Astrocyte (in vitro differentiated cells and primary cell): Measurements from ENCODE around the gene UGGT2.

Source experiments
- EZH2 ChIP-seq: IDR thresholded peaks from 2 replicates; pipeline ENCODE4 v1.6.1; 2012; ENCODE audit warnings: mild to moderate bottlenecking, low read length, inconsistent platforms; ENCODE audit not compliant: insufficient read depth
- TF ChIP-seq, protein P1 (sequence below): IDR thresholded peaks from 2 replicates; pipeline ENCODE4 v1.5.1; 2011; ENCODE audit warnings: low read depth, mild to moderate bottlenecking, inconsistent platforms, low read length, moderate library complexity; ENCODE audit not compliant: insufficient read depth

DNA sequence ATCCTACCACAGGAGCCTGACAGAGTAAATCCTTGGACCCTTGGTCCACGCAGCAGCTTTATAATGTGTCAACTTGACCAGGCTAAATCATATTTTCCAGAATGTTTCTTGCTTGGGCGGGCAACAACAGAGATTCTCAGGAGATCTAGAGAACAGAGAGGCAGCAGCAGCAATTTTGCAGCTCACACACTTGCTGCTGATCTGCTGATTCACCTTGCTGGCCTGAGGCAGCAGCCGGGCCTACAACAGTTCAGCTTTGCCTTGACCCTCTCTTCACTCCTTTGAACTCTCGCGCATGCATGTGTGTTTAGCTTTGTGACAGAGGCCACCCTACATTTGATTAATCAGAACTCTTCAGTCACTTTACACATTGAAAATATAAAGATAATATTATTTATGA lies 159.3 kb downstream of the UGGT2 start:
- TF ChIP-seq EZH2 = no peak
- TF ChIP-seq, protein P1, sequence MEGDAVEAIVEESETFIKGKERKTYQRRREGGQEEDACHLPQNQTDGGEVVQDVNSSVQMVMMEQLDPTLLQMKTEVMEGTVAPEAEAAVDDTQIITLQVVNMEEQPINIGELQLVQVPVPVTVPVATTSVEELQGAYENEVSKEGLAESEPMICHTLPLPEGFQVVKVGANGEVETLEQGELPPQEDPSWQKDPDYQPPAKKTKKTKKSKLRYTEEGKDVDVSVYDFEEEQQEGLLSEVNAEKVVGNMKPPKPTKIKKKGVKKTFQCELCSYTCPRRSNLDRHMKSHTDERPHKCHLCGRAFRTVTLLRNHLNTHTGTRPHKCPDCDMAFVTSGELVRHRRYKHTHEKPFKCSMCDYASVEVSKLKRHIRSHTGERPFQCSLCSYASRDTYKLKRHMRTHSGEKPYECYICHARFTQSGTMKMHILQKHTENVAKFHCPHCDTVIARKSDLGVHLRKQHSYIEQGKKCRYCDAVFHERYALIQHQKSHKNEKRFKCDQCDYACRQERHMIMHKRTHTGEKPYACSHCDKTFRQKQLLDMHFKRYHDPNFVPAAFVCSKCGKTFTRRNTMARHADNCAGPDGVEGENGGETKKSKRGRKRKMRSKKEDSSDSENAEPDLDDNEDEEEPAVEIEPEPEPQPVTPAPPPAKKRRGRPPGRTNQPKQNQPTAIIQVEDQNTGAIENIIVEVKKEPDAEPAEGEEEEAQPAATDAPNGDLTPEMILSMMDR = no peak
